ENCODE data around the gene ATG4D.
A peak's percentile ranks its signal among the peaks of the same experiment; 100 is the strongest.

The ATG4D gene

DNA sequence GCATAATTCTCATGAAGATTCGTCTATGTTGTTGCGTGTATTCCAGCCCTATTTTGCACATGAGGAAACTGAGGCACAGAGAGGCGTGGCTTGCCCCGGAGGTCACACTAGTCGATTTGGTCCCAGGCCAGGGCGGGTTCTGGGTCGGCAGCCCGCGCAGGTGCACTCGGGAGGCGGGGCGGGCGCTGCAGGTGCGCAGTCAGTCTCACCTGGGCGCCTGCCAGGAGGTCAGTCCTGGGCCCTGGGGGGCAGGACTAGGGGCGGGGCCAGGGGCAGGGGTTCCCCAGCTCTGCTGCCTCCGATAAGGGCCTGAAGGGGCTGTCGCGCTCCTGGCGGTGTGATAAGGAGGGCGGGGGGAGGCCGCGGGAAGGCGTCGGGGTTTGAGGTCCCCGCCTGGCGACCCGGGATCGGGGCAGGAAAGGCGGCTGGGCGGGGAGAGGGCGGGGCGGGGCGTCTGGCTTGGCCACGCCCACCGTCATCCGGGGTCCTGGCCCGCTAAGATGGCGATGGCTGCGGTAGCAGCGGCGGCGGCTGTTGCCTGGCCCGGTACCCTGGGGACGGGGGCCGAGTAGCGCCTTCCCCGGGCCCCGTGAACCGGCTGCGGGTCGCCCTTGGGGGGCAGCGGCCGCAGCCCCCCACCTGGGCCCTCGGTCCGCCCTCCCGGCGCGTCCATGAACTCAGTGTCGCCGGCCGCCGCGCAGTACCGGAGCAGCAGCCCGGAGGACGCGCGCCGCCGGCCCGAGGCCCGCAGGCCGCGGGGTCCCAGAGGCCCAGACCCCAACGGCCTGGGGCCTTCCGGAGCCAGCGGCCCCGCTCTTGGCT is at the start of gene ATG4D:
Gene ATG4D, plus strand, starts transcription at position 485 of the 822 bp plus-strand sequence. Its CDS starts 187 bp downstream, at position 672.
- peak; percentile 47 to 80 (median 65) for DNase-seq (ENCODE audit: low read depth in 3 of 3, low spot score in 1 of 3)

DNA sequence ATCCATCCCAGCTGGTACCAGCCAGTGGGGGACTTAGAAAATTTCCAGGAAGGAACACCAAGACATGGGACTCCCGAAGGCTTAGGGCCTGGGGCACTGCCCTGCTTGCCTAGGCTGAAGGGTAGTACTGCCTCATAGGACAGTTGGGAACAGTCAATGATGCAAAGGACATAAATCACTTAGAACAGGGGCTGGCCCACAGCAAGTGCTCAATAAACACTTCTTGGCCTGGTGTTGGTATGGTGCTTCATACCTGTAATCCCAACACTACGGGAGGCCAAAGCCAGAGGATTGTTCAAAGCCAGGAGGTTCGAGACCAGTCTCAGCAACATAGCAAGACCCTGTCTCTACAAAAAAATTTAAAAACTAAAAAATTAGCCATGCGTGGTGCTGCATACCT is 46.3 kb upstream of the ATG4D start:
- DNase-seq (ENCODE audit: low read depth in 3 of 3, low spot score in 1 of 3): no peak

DNA sequence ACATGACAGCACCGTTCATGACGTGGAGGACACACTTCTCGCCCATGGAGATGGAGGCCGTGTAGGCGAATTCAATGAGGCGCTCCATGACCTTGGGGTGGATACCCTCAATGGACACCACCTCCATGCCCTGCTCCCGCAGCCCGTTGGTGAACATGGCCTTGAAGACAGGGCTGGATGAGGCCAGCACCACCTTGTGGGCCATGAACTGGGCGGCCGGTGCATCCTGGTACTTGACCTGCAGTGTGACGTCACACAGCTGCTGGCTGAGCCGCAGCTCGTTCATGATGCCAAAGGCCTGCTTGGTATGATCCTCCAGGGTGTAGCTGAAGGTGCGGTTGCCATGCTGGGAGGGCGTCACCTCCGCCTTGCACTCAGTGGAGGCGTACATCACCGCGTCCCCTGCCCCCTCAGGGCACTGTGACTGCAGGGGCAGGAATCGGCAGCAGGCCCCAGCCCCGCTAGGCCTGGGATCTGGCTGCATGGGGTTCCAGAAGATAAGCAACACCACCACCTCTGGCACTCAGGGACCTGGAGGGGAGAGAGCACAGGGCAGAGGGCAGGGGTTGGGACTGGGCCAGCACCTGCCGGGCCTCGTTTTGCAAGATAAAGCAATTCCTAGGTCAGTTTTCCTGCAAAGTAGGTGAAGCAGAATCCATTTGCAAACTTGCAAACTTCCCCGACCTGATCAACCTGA is 44.0 kb upstream of the ATG4D start:
- DNase-seq (ENCODE audit: low read depth in 3 of 3, low spot score in 1 of 3): no peak

DNA sequence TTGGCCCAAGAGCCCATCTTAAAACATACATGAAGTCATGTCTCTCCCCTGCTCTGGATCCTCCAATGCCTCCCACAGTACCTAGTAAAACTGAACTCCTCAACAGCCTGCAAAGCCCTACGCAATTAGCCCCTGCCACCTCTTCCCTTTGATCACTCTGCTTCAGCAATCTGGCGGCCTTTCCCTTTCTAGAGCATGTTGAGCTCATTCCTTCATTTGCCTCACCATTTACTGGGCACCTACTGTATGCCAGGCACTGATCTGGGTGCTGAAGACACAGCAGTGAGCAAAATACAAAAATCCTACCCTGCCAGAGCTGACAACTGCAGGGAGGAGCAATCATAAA is 43.5 kb upstream of the ATG4D start:
- DNase-seq (ENCODE audit: low read depth in 3 of 3, low spot score in 1 of 3): no peak

DNA sequence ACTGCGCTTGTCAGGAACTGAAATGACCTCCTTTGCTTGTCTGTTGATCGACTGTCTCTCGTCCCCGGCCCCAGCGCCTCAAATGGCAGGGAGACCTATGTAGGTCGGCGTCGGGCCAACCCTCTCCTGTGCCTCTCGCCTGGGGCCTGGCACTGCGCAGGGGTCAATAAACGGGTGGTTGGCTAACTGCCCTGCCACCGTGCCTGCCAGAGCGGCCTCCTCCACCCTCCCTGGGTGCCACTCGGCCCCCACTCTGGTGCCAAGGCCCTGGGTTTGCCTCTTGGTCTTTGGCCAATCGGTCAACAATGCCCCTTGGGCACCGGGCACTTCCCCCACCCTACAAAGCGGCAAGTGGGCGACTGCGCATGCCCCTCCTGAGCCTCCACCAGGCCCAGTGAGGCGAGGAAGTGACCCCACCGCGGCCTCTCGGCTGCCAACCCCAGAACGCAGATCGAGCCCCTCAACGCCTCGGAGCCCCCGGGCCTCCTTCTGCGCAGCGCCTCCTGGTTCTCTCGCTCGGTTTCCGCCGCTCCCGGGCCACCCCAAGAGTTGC is 41.7 kb upstream of the ATG4D start:
- peak in 2 of 3 donors; percentile 15 to 33 for DNase-seq (ENCODE audit: low read depth in 3 of 3, low spot score in 1 of 3)

DNA sequence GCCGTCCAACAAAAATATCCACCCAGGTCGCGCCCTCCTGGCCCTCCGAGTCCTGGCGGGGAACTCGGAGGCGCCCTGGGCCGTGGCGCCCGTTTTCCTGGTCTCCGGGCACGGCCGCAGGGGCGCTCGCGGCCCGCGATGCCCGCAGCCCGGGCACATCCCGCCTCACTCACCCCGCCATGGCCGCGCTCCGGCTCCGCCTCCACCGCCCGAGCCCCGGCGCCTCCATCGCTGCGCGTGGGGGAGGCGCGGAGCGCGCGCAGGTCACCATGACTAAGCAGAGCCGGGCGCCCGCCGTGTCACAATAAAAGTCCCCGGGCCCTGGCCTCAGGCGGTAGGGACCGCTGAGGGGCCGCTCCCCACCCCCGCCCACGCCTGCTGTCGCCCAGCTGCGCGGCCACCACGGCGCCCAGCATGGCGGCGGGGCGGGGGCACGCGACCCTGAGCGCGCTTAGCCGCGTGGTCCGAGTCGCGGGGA is 41.1 kb upstream of the ATG4D start:
- peak; percentile 74 to 81 (median 78) for DNase-seq (ENCODE audit: low read depth in 3 of 3, low spot score in 1 of 3)

DNA sequence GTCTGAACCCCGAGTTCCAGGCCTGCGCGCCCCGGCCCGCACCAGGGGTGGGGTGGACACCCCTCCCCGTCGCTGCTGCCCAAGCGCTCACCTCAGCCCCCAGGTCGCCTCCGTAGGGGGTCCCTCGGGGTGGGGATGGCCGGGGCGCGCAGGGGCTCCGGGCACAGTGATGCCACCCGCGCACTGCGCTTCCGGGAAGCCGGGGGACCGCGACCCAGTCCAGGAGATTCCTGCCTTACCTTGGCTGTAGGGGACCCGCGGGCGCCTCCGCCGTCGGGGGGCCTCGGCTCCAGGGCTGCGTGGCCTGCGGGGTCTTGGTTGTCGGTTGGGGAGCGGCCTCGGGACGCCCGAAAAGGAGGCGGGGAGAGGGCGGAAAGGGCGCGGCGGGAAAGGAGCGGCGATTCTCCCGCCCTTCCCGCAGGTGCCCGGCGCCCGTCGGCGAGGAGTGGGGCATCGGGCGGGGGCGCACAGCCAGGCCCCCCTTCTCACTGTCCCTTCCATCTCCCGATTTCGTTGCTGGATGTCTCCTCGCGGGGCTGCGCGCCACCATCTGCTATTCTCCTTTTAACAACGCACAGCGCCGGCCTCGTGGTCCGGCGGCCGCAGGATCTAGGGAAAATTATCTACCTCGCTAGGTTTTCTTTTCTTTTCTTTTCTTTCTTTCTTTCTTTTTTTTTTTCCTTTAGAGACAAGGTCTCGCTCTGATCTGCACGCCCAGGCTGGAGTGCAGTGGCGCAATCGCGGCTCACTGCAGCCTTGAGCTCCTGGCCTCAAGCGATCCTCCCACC is 40.5 kb upstream of the ATG4D start, which contains the start of gene KEAP1:
Gene KEAP1, minus strand, starts transcription at position 355 of the 788 bp plus-strand sequence. CDS start 3,323 bp downstream, outside the sequence.
- peak in 1 of 3 donors; percentile 32 for DNase-seq (ENCODE audit: low read depth in 3 of 3, low spot score in 1 of 3)

DNA sequence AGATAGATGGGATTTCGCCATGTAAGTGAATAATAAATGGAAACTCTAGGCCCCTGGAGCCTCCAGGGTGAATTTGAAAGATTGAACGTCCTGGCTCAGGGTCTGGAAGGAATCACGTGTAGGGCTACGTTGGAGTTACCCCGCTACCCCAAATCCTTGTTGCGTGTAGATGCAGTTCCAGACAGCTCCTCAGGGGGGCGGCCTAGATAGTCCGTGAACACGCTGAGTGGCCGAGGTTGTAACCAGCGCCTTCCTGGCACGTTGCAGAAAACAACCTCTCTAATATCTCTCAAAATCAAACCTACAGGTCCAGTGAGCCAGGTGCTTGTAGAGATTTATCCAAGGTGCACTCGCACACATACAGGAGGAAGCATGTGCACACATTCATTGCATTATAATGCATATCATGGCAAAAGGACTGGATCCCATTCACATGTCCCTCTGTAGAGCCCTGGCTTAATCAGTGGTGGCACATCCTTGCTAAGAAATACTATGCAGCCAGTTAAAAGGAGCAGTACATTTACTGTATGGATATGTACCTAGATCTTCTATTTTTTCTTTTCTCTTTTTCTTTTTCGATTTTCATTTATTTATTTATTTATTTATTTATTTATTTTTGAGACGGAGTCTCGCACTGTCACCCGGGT is 38.0 kb upstream of the ATG4D start:
- DNase-seq (ENCODE audit: low read depth in 3 of 3, low spot score in 1 of 3): peak; percentile 41 to 78 (median 67)

DNA sequence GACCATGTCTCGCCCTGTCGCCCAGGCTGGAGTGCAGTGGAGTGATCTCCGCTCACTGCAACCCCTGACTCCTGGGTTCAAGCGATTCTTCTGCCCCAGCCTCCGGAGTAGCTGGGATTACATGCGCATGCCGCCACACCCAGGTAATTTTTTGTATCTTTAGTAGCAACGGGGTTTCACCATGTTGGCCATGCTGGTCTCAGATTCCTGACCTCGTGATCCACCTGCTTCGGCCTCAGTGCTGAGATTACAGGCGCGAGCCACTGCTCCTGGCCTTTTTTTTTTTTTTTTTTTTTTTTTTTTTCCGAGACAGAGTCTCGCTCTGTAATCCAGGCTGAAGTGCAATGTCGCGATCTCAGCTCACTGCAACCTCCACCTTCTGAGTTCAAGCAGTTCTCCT is 35.7 kb upstream of the ATG4D start:
- no peak for DNase-seq (ENCODE audit: low read depth in 3 of 3, low spot score in 1 of 3)

DNA sequence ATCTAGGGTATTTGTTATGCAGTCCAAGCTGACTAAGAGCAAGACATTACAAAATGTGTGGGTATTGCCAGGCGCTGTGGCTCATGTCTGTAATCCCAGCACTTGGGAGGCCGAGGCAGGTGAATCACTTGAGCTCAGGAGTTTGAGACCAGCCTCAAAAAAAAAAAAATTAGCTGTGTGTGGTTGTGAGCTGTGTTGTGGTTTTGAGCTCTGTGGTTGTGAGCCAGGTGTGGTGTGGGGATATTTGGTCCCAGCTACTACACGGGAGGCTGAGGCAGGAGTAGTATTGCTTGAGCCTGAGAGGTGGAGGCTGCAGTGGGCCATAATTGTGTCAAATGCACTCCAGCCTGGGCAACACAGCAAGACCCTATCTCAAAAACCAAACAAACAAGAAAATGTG is 35.0 kb upstream of the ATG4D start:
- DNase-seq (ENCODE audit: low read depth in 3 of 3, low spot score in 1 of 3): no peak

DNA sequence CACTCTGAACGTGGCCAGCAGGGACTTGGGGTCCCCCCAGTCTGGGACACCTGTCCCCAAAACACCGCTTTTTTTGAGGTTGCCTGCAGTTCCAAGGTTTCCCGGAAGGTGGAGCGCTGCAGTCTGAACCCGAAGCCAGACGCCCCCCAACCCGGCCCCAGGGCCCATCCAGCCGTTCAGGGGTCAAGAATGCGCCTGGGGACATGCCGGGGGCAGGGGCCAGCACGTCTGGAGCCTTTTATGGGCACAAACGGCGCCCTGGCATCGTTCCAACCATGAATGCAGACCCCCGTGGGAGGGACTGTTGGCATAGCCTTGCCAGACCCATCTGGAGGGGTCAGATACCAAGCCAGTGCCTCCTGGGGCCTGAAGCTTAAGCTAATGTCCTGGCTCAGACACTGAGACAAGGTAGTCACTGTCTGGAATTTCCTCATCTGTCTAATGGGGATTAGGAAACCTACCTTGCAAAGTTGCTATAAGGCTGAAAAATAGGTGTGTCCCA is 33.4 kb upstream of the ATG4D start:
- DNase-seq (ENCODE audit: low read depth in 3 of 3, low spot score in 1 of 3): peak in 2 of 3 donors; percentile 29 to 57

DNA sequence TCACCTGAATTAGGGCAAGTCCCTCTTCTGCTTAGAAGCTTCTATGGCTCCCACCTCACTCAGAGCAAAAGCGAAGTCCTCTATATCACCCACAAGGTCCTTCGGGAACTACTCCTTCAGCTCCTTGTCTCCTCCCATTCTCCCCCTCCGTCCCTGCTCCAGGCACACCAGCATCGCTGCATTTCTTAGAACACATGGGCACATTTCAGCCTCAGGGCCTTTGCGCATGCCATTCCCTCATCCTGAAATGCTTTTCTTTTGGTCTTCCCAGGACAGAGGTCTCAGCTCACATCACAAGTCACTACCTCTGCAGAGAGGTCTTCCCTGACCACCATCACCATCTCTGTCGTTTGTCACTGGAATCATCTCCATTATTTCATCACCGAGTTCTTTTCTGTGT is 30.5 kb upstream of the ATG4D start:
- no peak for DNase-seq (ENCODE audit: low read depth in 3 of 3, low spot score in 1 of 3)

DNA sequence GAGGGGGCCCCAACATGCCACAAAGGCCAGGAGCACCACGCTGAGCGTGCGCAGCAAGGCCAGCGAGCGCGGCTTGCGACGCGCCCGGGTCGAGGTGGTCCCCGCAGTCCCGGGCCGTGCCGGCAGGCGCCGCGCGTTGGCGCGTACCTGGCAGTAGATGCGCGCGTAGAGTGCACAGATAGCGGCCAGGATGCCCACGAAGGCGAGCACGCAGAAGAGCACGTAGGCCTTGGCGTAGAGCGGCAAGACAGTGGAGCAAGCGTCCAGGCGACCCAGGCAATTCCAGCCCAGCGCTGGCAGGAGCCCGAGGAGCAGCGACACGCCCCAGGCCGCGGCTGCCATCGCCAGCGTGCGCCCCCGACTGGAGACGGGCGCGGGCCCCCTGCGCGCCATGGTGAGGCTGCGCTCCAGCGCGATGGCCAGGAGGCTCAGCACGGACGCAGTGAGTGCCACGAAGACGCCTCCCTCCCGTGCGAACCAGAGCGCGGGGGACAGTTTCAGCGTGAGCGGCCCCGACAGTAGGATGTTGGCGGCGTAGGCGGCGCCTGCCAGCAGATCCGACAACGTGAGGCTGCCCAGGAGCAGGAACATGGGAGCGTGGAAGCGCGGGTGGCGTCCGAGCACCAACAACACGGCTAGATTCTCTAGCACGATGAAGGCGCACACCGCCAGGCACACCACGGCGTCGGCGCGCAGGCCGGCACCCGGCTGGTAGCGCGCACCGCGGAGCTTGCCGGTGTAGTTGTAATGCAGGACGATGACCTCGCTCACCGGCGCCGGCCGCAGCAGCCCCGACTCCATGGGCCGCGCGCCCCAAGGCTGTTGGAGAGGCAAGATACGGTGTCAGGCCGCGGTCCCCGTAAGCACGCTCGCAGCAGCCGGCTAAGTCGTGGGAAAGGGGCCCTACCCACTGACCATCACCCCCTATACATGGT is 29.2 kb upstream of the ATG4D start:
- no peak for DNase-seq (ENCODE audit: low read depth in 3 of 3, low spot score in 1 of 3)

DNA sequence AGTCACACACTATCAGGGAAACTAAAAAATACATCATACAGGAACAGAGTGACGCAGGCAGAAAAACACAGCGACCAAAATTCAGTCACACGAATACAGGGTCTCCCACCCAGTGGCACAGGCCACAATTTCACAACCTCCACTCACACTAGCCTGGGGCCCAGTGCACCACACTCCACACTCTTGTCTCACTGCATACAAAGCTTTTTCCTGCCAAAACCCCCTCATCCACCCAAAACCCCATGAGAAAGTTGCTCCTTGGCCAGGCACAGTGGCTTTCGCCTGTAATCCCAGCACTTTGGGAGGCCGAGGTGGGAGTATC is 27.7 kb upstream of the ATG4D start:
- no peak for DNase-seq (ENCODE audit: low read depth in 3 of 3, low spot score in 1 of 3)

DNA sequence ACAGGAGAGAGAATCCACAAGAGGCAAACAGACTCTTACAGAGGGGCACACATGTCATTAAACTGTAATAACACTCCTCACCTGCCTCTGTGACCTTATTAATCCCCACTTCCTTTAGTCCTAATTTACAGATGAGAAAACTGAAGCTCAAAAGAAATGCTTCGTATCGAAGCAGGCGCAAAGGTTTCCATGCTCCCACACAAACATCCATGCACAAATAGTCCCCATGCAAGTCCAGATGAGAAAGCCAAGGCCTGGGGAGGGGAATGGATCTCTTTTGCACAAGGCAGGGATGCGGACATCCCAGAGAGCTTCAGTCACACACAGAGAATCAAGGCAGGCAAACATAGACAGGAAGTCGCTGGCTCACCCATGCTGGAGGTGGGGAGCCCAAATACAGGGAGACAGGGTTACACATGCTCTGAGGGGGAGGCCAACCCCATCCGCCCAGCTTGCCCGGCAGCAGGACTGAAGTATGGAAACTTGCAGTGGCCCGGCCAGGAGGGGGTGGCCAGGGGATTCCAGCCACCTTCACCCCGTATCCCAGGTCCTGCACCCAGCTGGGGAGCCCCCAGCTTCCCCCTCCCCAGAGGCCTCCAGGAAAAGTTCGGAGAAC is 26.9 kb upstream of the ATG4D start:
- DNase-seq (ENCODE audit: low read depth in 3 of 3, low spot score in 1 of 3): no peak

DNA sequence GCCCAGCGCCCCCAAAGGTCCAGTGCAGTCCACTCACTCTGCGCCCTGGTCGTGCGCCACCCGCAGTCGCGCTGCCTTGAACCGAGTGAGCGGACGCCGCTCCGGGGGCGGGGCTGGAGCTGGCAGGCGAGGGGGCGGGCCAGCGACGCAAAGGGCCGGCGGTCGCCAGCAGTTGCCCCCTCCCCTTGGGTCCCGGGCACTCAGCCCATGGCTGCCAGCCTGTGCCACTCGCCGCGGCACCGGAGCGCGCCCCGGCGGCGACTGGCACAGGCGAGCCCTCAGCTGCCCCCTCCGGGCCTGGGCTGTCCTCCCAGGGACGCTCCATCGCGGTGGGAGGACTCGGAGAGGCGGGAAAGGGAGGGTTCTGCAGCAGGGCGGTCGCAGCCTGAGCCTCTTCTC is 26.3 kb upstream of the ATG4D start, which contains the start of gene S1PR5:
Gene S1PR5, minus strand, starts transcription at position 87 of the 399 bp plus-strand sequence. CDS start 2,436 bp downstream, outside the sequence.
- DNase-seq (ENCODE audit: low read depth in 3 of 3, low spot score in 1 of 3): no peak

DNA sequence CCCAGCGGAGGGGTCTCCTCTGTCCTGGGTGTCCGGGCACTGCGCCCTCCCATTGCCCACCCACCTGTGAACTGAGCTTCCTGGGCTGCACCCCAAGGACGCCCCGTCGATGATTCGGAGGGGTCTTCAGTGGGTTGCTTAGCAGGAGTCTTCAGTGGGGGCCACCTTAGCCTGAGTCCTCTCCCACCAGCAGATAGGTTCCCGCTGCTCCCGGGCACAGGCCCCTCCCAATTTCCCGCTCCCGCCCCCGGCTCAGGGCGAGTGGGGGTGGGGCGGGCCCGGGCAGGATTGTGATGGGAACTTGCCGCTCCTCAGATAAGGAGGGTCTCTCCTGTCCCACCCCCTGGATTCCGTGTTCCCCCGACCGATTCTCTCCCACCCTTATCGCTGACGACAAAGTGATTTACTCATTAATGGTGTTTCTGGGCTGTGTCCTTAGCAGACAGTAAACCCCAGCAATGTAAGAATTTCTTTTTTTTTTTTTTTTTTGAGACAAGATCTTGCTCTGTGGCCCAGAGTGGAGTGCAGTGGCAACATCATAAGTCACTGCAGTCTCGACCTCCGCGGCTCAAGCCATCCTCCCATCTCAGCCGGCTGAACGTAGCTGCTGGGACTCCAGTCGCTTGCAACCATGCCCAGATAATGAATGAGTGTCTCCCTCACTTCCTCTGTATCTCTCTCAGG is 25.8 kb upstream of the ATG4D start:
- no peak for DNase-seq (ENCODE audit: low read depth in 3 of 3, low spot score in 1 of 3)
